Effector memory CD4-positive, alpha-beta T cell (primary cell): ENCODE data around the gene DCLK1.

ENCODE experiments used
- DNase-seq, 3 donors: peaks; one replicate each; pipeline ENCODE4 v3.0.0-alpha.2; 2020
- H3K27ac ChIP-seq: 2 replicates; pipeline ENCODE4 v1.7.0; 2013; ENCODE audit warnings: mild to moderate bottlenecking, low read length, moderate library complexity; ENCODE audit not compliant: insufficient read depth, poor library complexity, severe bottlenecking
- H3K27me3 ChIP-seq: replicated peaks from 2 replicates; pipeline ENCODE4 v1.7.0; 2013; ENCODE audit warnings: mild to moderate bottlenecking, low read length; ENCODE audit not compliant: insufficient read depth, control insufficient read depth, poor library complexity, severe bottlenecking
- H3K36me3 ChIP-seq: 2 replicates; pipeline ENCODE4 v1.7.0; 2013; ENCODE audit warnings: mild to moderate bottlenecking, low read length, moderate library complexity; ENCODE audit not compliant: control insufficient read depth, insufficient read depth
- H3K4me1 ChIP-seq: 2 replicates; pipeline ENCODE4 v1.7.0; 2013; ENCODE audit warnings: low read length, mild to moderate bottlenecking; ENCODE audit not compliant: control insufficient read depth, insufficient read depth, poor library complexity, severe bottlenecking
- H3K4me3 ChIP-seq: 2 replicates; pipeline ENCODE4 v1.7.0; 2013; ENCODE audit warnings: low read length, low read depth, mild to moderate bottlenecking; ENCODE audit not compliant: insufficient read depth, poor library complexity, severe bottlenecking
- H3K9me3 ChIP-seq: 2 replicates; pipeline ENCODE4 v1.7.0; 2013; ENCODE audit warnings: mild to moderate bottlenecking, low read length, moderate library complexity; ENCODE audit not compliant: control insufficient read depth

Gene DCLK1

DNA sequence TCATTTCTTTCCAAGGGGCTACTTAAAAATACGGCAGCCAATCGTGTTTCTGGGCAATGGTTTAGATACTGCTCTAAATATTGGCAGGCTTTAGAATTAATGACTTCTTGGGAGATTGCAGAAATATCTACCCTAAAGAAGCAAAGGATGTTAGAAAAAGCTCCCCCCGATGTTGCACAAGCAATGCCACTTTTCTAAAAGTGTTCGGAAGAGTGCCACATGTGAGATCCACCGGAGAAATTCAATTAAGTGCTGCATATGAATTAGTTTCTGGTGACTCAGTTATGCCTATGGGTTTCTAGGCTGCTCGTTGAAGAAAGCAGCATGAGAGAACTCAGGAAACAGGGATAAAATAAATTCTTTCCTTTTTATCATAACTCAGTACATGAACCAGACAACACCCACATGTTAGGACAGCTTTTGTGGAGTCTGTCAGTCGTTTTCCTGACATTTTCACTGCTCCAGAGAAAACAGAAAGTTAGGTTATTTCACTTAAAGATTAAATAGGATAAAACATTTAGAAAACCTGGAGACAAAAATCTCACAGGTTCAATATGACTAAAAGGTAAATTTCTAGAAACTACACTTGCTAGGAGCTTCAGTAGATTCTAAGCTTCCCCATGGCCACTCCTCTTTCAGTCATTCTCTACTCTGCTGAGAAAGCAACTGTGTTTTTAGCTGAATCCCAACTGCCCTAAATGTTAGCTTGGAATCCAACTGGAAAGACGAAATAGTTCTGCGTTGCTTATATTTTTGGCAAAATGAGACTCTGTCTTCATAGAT is 244.7 kb downstream of the DCLK1 start:
- Histone ChIP-seq H3K36me3 (no peaks in the 10 kb centered on the region), H3K4me3 (no peak overlapping the region), H3K4me1 (no peaks in the 10 kb centered on the region), H3K27me3 (no peaks in the 10 kb centered on the region), H3K27ac (no peak overlapping the region), H3K9me3 (no peaks in the 10 kb centered on the region)
- DNase-seq, result no peak

DNA sequence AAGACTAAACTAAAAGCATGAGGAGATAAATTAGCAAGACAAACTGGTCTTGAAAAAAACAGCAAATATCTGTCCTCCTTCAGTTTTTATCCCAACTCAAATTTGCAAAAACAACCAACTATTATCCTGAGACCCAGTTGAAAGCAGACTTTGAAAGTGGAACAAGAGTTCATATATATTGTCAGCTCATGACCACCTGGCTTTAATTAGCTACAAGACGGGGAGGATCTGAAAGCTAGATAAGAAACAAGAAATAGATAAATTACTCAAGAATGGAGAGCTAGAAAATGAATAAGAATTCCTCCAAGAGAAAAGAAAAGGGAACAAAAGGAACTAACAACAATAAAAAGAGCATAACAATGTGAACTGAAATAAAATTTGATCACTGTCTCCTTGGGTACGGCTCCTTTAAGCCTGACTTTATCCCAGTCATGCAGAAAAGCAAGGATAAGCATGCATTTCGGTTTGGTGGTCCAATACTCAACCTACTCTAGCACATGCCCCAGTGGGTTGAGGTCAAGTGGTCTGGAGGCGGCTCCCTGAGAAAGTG is 246.9 kb downstream of the DCLK1 start:
- Histone ChIP-seq H3K36me3 (no peaks in the 10 kb centered on the region), H3K4me1 (no peaks in the 10 kb centered on the region)
- DNase-seq, result no peak

DNA sequence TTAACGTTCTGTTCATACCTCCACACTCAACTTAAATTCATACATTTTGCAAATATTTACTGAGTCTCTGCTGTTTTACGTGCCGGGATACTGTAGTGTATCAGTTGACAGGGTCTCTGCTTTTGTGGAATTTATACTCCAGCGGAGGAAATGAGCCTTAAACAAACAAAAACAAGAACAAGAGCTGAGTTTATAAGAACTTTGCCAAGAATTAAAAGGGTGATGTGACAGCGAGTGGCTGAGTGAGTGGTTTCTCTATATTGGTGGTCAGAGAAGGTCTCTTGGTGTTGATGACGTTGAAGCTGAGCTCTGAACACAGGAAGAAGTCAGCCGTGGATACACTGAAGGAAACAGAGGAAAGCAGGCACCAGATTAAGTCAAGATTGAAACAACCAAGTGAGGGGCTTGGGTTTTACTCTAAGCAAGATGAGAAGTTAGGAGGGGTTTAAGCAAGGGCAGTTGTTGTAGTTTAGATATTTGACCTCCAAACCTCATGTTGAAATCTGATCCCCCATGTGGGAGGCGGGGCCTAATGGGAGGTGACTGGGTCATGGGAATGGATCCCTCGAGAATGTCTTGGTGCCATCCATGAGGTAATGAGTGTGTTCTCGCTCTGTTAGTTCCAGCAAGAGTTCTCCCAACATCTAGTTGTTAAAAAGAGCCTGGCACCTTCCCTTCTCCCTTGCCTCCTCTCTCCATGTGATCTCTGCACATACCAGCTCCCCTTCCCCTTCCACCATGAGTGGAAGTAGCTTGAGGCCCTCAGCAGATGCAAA is 248.3 kb downstream of the DCLK1 start:
- DNase-seq, result no peak
- Histone ChIP-seq H3K27ac (no peak overlapping the region), H3K9me3 (no peaks in the 10 kb centered on the region), H3K36me3 (no peaks in the 10 kb centered on the region), H3K4me3 (no peak overlapping the region), H3K4me1 (no peaks in the 10 kb centered on the region), H3K27me3 (no peaks in the 10 kb centered on the region)

More for the DNA sequence above, 246.9 kb downstream of the DCLK1 start:
- Histone ChIP-seq H3K4me3 (no peak overlapping the region), H3K27ac (no peak overlapping the region), H3K27me3 (no peaks in the 10 kb centered on the region), H3K9me3 (no peaks in the 10 kb centered on the region)

DNA sequence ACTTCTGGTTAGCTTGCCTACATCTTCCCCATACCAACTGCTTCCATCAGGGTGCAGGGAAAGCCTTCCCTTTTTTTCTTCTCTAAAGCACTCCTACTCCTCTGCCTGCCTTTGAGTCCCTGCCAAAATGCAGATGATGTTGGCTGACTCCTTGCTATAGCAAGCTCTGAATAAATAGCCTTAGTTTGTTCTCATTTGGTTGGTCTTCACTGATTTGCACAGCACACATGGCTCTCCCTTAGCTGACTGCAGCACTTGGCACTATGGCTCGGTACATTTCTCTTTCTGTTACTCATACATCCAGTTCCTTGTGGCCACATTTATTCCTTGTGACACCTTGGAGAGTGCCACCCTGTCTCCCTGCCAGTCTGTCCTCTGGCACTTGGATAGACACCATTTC is 249.8 kb downstream of the DCLK1 start:
- no peak for DNase-seq
- Histone ChIP-seq H3K36me3 (no peaks in the 10 kb centered on the region), H3K4me1 (no peaks in the 10 kb centered on the region), H3K27me3 (no peaks in the 10 kb centered on the region), H3K27ac (no peak overlapping the region), H3K9me3 (no peaks in the 10 kb centered on the region), H3K4me3 (no peak overlapping the region)

DNA sequence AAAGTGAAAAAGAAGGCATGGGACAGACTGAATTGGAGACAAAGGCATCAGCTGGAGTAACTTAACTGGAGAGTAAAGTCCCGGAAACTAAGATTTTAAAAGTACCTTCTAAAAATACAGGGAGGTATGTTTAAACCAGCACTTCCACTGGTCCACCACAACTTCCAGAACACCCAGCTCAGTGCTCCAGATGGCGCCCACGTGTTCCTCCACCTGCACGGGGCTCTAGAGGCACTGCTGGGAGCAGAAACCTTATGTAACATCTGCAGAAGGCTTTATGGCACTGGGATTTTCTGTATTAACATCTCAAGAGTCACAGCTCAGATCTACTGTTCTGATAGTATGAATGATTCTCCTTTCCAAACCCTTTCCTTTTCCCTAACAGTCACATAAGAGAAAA is 252.1 kb downstream of the DCLK1 start:
- no peaks in the 10 kb centered on the region for H3K27me3 ChIP-seq
- no peaks in the 10 kb centered on the region for H3K4me1 ChIP-seq
- H3K9me3 ChIP-seq, result no peaks in the 10 kb centered on the region
- DNase-seq, result no peak
- H3K4me3 ChIP-seq, result no peak overlapping the region
- H3K36me3 ChIP-seq, result no peaks in the 10 kb centered on the region
- no peak overlapping the region for H3K27ac ChIP-seq

DNA sequence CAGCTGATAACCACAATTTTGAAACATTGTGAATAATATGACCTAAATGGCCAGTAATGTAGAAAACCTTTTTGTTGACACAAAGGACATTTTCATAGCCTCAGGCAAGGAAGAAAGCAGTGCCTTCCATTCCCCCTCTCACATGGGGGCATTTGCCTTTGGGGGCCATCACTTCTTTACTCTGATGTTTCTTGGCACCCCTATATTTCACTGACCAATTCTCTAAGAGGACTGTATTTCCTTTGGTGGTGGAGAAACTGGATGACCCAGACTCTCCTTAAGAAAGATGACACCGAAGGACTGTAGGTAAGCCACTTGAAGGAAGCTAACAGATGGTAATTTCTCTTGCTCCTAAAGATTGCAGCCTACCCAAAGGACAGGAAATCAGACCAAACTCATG is 254.6 kb downstream of the DCLK1 start:
- no peak overlapping the region for H3K27ac ChIP-seq
- H3K36me3 ChIP-seq, result no peaks in the 10 kb centered on the region
- H3K4me3 ChIP-seq, result no peak overlapping the region
- H3K9me3 ChIP-seq, result no peaks in the 10 kb centered on the region
- H3K27me3 ChIP-seq, result no peaks in the 10 kb centered on the region
- no peaks in the 10 kb centered on the region for H3K4me1 ChIP-seq
- DNase-seq, result no peak

DNA sequence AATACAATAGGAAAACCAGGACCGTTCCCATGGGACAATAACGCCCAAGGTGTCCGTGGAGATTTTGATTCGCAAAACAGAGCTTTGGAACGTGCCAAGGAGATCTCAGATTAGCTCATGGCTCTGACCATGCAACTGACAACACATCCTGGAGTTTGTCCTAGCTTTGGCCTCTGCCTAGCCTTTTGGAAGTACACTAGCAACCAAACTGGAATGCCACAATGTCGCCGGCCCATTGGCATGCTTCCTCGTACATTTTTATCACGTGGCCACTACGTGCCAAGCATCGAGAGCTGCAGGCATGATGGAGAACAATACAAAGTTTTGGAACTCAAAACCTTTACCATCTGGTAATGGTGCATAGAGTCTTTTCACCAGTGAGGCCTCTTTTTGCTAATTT is 256.5 kb downstream of the DCLK1 start:
- Histone ChIP-seq H3K9me3 (no peaks in the 10 kb centered on the region), H3K4me1 (no peaks in the 10 kb centered on the region), H3K27ac (no peak overlapping the region), H3K27me3 (no peaks in the 10 kb centered on the region), H3K4me3 (no peak overlapping the region), H3K36me3 (no peaks in the 10 kb centered on the region)
- DNase-seq, result no peak

DNA sequence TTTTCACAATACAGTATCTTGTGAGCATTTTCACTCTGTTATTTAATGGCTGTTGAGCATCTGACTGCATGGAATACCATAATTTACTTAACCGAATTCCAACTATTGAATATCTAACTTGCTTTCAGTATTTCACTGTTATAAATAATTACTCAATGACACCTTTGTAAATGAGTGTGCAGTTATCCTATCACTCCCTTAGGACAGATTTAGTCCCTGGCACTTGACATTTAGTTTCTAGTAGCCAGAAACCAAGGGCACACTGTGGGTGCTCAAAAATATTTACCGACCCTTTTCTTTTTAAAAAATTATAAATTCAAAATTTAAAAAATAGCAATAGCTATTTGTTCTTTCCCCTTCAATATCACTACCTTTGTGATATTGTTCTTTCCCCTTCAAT is 258.8 kb downstream of the DCLK1 start:
- Histone ChIP-seq H3K27ac (no peak overlapping the region), H3K27me3 (no peaks in the 10 kb centered on the region), H3K36me3 (no peaks in the 10 kb centered on the region), H3K9me3 (no peaks in the 10 kb centered on the region), H3K4me3 (no peak overlapping the region), H3K4me1 (no peaks in the 10 kb centered on the region)
- no peak for DNase-seq

DNA sequence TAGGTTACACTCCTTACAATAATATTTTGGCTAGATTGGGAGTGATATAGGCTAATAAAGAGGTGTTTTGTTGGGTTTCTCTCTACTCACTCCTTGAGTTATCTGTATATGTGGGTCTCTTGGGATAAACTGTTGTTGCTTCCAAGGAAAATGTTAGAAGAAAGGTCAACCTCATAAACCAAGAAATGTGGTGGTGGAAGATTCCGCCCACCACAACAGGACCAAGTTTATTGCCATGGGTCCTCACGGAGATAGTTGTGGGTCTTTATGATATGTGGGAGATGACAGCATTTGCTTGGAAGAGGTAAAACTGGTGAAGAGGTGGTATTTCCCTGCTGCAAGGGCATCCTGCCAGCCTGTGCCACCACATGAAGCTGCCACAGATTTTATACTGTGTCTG is 259.6 kb downstream of the DCLK1 start:
- H3K27ac ChIP-seq, result no peak overlapping the region
- H3K9me3 ChIP-seq, result no peaks in the 10 kb centered on the region
- H3K36me3 ChIP-seq, result no peaks in the 10 kb centered on the region
- H3K4me3 ChIP-seq, result no peak overlapping the region
- no peaks in the 10 kb centered on the region for H3K27me3 ChIP-seq
- no peaks in the 10 kb centered on the region for H3K4me1 ChIP-seq
- no peak for DNase-seq

DNA sequence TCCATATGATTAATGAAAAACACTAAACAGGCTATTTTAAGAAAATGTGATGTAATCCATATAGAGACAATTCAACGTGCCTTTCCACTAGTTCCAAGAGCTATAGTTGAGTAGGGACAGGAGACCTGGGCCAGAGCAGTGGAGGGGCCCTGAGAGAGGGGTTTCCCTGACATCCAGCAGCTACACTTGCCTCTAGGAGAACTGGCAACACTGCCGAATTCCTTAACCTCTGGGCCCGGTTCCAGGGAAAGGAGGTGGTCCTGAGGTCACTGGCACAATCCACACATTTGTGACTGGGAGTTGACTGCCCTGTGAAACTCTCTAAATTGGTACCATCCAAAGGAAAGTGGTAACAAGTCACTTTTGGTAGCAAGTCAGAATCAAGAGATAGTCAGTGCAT is 264.4 kb downstream of the DCLK1 start:
- Histone ChIP-seq H3K4me3 (no peak overlapping the region), H3K36me3 (no peaks in the 10 kb centered on the region), H3K27ac (no peak overlapping the region), H3K9me3 (no peaks in the 10 kb centered on the region), H3K4me1 (no peaks in the 10 kb centered on the region), H3K27me3 (no peaks in the 10 kb centered on the region)
- no peak for DNase-seq
